Measurements from ENCODE around the gene CDH6.

Gene CDH6

DNA sequence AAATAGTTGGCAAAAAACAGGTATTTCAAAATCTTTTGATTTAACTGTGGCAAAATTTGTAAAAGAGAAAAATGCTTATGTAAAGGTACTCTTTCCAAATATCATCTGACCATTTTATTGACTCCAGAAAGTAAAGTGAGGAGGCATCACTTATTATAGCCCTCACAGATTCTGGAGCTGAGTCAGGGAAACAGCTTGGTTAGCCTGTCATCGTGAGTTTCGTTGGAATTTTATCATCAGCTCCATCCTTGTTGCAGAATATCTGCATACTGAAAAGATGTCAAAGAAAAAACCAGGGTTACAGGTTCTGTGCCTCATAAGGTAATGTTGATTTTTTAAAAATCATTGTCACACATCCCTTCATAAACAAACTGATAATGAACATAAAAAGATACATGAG lies 74.8 kb downstream of the CDH6 start:
- DNase-seq = no peak

DNA sequence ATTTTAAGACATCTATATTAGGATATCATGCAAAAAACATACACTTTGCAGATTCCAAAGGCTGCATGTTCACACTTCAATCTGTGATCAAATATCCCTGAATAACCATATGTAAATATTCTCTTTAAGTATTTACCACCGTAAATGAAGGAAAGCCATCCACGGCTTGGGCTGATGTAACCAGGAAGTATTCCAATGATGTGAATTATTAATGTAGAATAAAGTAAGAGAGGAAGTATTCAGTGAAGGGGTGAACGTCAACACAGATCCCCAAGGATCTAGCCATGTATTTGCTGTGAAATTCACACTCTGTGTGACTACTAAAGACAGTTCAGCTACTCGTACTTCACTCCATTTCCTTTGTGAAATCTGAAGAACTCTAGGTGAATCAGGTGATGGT lies 75.2 kb downstream of the CDH6 start:
- DNase-seq = no peak

DNA sequence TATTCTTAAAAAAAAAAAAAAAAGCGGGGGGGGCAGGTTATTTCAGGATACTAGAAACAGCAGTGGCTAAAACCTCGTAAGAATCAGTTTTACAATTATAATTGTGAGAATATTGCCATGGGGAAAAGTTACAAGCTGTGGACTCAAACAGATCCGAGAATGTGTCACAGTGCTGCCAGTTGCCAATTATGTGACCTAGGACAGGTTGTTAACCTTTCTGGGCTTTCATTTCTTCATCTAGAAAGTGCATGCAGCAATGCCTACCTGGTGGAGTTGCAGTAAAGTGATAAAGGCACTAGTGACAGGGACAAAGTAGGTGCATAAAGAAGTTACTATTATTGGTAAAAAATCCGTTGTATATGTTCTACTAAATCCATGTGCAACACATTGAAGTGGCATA lies 75.8 kb downstream of the CDH6 start:
- DNase-seq = no peak

DNA sequence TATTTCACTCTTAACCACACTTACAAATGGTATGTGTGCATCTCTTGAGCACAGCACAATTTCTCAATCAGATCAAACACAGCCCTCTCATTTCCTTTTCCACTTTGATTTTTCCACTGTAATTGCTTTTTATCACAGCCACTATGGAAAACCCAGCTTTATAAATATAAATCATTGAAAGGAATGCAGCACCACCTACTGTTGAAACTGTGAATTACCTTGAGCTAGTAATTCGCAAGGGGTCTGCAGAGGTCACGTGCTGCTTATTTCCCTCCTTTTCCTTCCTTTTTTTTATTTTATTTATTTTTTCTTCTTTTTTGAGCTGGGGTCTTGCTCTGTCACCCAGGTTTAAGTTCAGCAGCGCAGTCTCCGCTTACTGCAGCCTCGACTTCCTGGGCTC lies 76.9 kb downstream of the CDH6 start:
- DNase-seq = peak; percentile 59

DNA sequence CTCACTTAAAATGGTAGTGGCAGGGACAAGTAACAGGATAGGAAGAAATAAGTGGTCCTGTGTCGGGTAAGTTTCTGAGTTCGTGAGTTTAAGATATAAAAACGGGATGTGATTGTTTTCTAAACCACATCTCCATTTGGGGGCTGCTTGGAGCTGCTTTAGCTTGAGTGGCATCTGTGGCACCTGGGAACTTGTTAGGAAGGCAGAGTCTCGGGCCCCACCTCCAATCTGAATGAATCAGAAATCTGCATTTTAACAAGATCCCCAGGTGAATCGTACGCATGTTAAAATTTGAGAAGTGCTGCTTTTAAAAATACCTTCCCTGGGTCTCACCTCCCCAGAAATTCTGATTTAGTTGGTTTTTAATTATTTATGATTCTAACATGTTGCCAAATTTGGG lies 78.1 kb downstream of the CDH6 start:
- no peak for DNase-seq

DNA sequence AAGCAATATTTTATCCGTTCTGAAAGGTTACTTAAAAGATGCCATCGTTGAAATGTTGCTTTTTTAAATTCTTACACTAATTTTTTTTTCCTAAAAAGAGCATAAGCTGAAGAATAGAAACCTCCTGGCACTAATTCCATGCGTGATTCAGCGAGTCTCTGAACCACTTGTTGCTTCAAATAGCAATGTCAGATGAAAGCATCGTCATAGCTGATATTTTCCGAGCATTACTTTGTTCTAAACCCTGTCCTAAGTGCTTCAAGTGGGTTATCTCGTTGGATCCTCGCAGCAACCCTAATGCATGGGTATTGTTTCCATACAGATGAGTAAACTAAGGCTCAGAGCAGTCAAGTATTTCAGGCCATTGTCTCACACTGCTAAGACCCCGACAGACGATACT lies 79.7 kb downstream of the CDH6 start:
- no peak for DNase-seq

DNA sequence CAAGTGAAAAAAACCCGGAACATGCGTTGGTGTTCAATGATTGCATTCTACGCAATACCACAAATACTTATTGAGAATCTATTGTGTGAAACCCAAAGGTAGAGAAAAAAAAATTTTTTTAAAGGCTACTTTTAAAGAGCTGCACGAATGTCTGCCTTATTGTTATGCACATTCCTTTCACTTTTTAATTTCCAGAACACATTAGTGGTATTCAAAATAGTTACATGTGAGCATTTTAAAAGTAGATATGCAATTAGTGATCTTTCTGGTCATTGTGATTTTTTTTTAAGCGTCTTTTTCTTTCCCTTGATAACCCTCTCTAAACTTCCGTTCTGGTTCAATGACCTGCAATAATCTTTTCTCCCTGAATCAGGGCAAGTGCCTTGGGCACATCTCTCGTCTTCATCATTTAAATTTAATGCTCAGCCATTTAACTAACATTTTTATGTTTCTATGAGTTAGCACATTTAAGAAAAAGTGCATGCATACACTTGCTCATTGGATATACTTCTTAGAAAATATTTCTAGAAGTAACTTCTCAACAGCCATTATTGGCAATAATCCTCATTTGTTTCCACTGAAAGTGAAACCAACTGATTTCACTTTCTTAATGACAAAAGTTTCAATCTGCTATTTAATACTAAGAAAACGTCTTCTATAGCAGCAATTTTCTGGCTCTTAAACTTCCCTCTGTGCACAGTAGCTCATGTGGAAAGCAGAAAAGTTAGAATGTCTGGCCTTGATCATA lies 80.3 kb downstream of the CDH6 start:
- DNase-seq = peak; percentile 16

DNA sequence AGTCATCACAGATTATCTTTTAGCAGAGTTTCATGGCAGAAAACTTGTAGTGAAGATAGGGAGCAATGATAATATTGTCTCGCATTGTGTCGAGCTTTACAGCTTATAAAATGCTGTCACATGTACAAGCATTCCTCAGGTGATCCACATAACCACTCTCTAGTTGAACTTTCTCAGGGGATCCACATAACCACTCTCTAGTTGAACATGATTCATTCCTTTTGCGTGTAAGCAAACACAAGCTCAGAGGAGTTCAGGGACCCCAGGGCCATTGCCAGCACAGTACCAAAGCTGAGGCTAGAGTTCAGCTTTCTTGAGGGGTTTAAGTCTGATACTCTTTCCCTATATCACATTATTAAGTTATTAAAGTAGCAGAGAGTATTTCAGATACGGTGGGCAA lies 86.7 kb downstream of the CDH6 start:
- no peak for DNase-seq

DNA sequence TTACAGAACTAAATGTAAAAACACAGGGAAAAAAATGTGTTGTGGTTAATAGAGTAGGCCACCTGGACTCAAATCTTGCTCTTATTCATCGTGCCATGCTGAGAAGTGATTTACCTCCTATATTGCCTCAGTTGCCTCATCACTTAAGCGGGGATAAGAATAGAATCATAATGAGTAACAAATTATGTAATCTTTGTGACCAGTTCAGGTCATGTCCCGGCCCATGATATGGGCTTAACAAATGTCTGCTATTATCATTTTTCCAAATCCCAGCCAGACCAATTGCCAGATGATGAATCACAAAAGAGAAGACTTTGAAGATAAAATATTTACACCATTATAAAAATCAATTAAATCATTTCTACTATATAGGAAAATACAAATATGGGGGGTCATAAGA lies 89.8 kb downstream of the CDH6 start:
- no peak for DNase-seq

DNA sequence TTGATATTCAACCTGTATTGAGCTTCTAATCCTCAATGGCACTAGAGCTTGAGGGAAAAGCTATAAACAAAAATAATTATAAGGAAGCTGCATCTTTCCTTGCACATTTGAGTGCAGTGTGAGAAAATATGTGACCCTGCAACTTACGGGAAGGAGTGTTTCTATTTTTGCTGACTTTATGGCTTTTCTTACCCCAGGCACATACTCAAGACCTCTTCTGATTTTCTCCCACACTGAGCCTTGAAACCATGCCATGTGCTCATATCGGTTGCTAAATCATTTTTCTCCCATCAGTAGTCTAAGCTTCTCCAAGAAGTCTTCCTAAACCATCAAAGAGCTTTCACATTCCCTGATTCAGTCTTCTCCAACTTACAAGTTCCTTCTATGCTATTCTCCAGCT lies 91.5 kb downstream of the CDH6 start:
- no peak for DNase-seq

DNA sequence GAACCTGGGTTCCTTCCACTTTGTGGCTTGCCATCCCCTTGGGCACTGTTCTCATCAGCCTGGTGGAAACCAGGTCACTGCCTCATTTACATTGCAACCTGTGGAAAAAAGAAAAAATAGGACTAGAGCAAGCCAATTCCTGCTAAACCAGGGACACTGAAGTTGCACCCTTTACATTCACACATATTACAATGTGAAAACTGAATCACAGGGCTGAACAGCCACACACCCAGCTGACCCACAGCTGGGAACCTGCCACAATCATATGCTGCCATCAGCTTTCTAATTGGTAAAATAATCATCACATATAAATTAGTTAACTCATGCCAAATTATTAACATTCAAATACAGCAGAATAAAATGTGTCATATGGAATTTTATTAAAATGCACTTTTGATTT lies 94.5 kb downstream of the CDH6 start:
- DNase-seq = no peak

DNA sequence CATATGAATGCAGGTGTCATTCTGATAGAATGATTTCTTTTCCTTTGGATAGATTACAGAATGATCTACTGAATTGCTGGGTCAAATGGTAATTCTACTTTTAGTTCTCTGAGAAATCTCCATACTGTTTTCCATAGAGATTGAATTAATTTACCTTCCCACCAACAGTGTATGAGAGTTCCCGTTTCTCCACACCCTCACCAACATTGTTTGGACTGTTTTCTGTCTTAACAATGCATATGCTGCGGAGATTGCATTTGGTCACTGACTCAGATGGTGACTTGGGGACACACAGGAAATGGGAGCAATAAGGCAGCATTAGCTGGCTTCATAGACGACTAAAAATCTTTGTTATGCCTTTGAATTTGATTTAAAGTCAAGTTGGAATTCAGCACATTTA lies 95.9 kb downstream of the CDH6 start:
- no peak for DNase-seq

DNA sequence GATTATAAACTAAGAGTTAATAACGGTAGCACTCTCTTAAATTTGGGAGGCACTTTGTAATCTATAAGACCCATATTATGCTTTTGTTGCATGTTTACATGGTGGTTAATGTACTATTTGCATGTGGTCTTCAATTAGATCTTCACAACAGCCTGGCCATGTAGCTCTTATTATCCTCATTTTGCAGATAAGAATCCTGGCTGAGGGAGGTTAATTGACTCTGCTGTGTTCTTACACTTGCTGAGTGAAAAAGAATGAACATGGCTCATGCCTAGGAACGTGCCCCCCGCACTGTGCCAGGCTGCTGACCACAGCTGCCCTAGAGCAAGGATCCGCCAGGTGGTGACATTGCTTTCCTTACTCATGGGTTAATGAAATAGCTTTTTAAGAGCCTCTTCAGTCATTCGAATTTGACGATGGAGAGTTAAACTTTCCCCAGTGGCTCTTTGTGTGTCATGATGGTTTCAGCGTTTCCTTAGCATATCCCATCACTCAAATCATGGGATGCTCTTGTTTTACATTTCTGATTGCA lies 97.9 kb downstream of the CDH6 start:
- DNase-seq = peak; percentile 6

DNA sequence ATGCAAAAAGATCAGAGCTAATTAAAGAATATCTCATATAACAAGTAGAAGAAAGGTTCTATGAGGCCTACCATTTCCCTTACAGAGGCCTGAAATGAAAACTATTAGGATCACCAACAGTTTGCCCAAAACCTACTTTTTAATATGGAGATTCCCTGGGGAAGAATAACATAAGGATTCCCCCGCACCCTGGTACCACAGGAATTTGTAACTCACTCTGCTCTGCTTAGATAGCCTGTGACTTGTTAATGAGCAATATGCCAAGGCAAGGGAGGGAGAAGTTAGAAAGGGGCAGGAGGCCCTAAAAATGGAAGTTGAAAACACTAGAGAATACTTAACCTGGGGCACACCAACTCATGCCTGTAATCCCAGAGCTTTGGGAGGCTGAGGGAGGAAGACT lies 107.0 kb downstream of the CDH6 start:
- DNase-seq = no peak

DNA sequence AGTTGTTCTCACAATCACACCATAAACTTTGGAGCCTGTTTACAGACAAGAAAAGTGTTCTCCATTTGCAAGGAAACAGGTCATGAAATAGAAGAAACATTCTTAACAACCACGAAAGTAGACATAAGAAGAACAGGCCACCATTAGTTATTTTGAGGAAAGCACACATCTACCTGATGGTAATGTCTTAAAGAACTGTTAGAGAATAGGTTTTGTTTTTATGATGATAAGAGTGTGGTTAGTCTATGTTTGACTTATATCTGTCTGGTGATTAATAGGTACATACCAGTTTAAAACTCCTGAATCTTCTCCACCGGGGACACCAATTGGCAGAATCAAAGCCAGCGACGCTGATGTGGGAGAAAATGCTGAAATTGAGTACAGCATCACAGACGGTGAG lies 108.3 kb downstream of the CDH6 start:
- no peak for DNase-seq

DNA sequence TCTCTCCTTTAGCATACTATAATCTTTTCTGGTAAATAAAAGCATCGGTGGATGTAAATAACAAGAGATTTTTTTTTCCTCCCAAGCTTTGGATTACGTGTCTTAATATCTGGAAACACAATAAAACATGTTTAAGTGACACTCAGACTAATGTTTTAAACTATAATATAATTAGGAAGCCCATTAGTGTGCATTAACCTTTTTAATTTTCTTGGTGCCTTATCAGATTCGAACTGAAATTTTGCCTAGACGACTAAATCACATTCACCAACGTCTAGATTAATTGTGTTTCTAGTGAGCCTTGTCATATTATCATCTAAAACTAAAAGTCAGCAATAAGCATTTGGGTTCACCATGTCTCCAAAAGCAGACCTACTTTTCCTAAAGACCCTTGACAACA lies 110.2 kb downstream of the CDH6 start:
- DNase-seq = no peak

DNA sequence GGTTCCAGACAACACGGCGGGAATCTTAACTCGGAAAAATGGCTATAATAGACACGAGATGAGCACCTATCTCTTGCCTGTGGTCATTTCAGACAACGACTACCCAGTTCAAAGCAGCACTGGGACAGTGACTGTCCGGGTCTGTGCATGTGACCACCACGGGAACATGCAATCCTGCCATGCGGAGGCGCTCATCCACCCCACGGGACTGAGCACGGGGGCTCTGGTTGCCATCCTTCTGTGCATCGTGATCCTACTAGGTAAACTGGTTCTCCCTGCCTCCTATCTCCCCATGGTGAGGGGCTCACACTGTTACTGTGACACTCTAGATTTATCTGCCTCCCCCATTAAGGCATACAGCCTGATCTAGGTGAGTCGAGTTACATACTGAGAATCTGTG lies 124.2 kb downstream of the CDH6 start:
- no peak for DNase-seq

DNA sequence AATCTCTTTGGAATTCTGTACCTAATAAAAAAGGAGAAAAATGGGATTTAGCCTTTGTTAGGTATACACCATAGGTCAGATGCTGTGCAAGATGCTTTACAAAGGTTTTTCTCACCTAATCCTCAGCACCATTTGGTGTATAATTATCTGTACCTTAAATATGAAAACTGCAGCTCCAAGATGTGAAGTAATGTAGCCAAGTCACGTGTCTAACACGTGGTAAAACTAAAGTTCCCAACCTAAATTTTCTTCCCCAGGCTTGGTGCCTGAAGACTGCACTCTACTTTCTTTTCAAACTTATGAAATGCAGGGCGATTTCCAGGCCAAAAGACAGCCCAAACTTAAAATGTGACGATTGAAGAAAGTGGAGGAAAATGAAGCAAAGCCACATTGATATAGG lies 125.8 kb downstream of the CDH6 start:
- no peak for DNase-seq

DNA sequence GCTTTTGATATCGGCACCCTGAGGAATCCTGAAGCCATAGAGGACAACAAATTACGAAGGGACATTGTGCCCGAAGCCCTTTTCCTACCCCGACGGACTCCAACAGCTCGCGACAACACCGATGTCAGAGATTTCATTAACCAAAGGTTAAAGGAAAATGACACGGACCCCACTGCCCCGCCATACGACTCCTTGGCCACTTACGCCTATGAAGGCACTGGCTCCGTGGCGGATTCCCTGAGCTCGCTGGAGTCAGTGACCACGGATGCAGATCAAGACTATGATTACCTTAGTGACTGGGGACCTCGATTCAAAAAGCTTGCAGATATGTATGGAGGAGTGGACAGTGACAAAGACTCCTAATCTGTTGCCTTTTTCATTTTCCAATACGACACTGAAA lies 129.5 kb downstream of the CDH6 start:
- DNase-seq = no peak

DNA sequence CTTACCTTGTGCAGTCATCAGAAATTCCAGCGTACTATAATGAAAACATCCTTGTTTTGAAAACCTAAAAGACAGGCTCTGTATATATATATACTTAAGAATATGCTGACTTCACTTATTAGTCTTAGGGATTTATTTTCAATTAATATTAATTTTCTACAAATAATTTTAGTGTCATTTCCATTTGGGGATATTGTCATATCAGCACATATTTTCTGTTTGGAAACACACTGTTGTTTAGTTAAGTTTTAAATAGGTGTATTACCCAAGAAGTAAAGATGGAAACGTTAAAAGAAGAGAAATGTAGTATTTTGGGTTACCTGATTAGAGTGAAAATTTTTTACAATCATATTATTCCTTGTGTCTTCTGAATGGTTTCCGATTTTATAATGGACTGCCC lies 131.4 kb downstream of the CDH6 start:
- no peak for DNase-seq

DNA sequence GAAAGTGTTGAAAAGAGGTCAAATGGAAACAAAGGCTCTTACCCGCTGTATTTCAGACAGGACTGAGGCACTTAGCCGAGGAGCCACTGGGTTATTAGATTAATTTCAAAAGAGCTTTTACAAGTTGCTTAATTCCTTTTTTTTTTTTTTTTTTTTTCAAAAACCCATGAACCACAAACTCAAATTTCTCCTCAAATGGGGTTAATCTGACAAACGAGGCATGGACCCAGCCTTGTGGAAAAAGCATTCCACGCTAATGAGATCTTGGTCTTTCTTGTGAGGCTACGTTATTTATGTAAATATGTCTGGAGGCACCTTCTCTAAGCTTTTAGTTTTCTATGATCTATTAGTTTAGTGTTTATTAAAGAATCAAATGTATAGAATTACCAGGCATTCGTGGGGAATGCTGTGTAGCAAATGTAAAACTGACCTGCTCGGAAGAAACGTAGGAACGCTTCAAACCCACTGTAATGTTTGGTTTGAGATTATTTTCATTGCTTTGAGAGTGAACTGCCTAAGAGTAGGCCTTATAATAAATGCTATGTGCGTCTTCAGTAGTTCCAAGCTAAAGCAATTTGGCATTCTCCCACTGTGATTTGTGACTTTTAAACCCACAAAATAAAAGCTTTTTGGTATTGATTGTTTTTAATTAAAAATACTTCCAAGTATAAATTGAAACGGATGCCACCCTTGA lies 134.7 kb downstream of the CDH6 start:
- no peak for DNase-seq

DNA sequence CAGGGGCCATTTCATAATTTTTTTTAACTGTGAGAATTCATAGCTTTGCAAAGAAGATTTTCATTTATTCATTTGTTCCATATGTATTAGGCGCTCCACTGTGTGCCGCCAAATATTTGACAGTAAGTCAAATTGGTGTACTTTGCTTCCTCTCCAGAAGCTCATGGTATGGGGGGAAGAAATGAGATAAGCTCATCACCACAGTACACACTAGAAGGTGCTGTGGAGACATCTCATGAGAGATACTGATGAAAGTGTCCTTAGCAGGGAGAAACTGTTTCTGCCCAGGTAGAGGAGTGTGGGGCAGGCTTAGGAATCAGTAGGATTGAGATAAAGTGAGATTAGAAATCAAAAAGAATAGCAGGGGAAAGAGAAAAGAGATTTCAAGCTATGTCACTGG lies 136.2 kb downstream of the CDH6 start:
- peak; percentile 12 for DNase-seq

DNA sequence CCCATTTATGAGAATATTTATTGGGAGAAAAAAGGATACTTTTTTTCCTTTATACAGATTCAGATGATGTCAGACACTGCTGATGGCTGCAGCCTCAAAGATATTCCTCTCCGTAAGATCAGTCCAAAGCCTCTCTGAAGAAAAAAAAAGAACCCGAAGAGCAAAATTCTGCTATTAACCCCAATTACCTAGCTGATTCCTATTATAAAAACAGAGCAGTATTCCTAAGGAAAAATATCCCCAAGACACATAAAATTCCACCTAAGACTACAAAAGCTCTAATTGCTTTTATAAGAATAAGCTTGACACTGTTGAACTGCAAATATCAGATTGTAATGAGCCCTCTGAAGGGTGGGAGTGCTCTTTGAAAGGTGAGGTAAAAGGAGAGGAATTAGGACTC lies 138.7 kb downstream of the CDH6 start:
- DNase-seq = no peak

DNA sequence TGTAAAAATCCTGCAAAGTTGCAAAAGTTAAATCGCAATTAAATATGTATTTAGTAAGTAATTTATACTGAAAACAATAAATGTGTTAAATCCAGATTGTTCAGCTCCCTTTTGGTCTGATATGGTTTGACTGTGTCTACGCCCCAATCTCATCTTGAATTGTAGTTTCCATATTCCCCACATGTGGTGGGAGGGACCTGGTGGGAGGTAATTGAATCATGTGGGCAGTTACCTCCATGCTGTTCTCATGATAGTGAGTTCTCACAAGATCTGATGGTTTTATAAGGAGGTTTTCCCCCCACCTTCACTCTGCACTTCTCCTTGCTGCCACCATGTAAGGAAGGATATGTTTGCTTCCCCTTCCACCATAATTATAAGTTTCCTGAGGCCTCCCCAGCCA lies 140.0 kb downstream of the CDH6 start:
- no peak for DNase-seq

All from OCI-M1 (cell line).